Skeletal muscle tissue (tissue), 4 donors: ENCODE data around the gene FSTL3. TPM values are rescaled to one million over a fixed set of nuclear protein-coding genes. Genes with fewer than 3 reads are reported as not detected.

ENCODE experiments used
- H3K27ac ChIP-seq: one replicate; pipeline ENCODE4 v1.7.0; 2013; ENCODE audit warnings: mild to moderate bottlenecking, low read depth, low read length, inconsistent platforms
- H3K27me3 ChIP-seq, 3 donors: one replicate each; pipeline ENCODE4 v1.7.0; 2013; ENCODE audit warnings: low read length in 3 of 3; ENCODE audit not compliant: control insufficient read depth in 3 of 3, insufficient read depth in 3 of 3
- H3K36me3 ChIP-seq, 3 donors: one replicate each; pipeline ENCODE4 v1.7.0; 2013; ENCODE audit warnings: low read length in 3 of 3; ENCODE audit not compliant: control insufficient read depth in 3 of 3, insufficient read depth in 3 of 3
- H3K4me1 ChIP-seq, 3 donors: one replicate each; pipeline ENCODE4 v1.7.0; 2013; ENCODE audit warnings: low read length in 3 of 3, mild to moderate bottlenecking in 3 of 3; ENCODE audit not compliant: control insufficient read depth in 3 of 3, insufficient read depth in 3 of 3
- H3K4me3 ChIP-seq, 3 donors: one replicate each; pipeline ENCODE4 v1.7.0; 2013; ENCODE audit warnings: low read length in 3 of 3
- H3K9ac ChIP-seq, 3 donors: one replicate each; pipeline ENCODE4 v1.7.0; 2013; ENCODE audit warnings: low read length in 3 of 3, mild to moderate bottlenecking in 3 of 3, moderate library complexity in 2 of 3, low read depth in 1 of 3
- H3K9me3 ChIP-seq, 3 donors: one replicate each; pipeline ENCODE4 v1.7.0; 2013; ENCODE audit warnings: low read length in 3 of 3; ENCODE audit not compliant: control insufficient read depth in 3 of 3
- total RNA-seq: library from RNA; depleted of rRNA; stranded (reverse); fragments of >200 nt; gene quantifications from one replicate; pipeline ENCODE4 v1.2.3, GENCODE V29; 2014
- donor health status: Osteomylitis.

Gene FSTL3
- total RNA-seq, 1 donor from 2014 or later, result 7.3 TPM

GRCh38 chr19:681029-682019 lies 5.1 kb downstream of the FSTL3 start:
- peak overlapping the region in 2 of 3 donors; percentile 63 to 77 for H3K4me3 ChIP-seq
- peaks cover 4 to 5% (median 4%) of the 10 kb centered on the region in 3 donors for H3K27me3 ChIP-seq
- peaks cover 10 to 24% (median 19%) of the 10 kb centered on the region in 3 donors for H3K4me1 ChIP-seq
- H3K9me3 ChIP-seq, result no peaks in the 10 kb centered on the region
- peak overlapping the region in 1 of 3 donors; percentile 39 for H3K9ac ChIP-seq
- H3K27ac ChIP-seq, result peak overlapping the region; percentile 78
- no peaks in the 10 kb centered on the region for H3K36me3 ChIP-seq

GRCh38 chr19:682678-683320 lies 6.6 kb downstream of the FSTL3 start:
- Histone ChIP-seq H3K4me1 (peaks cover 8 to 14% (median 8%) of the 10 kb centered on the region in 3 donors), H3K4me3 (no peak overlapping the region)

GRCh38 chr19:685454-685931 lies 9.3 kb downstream of the FSTL3 start:
- Histone ChIP-seq H3K36me3 (no peaks in the 10 kb centered on the region), H3K4me3 (no peak overlapping the region), H3K9me3 (no peaks in the 10 kb centered on the region), H3K27ac (no peak overlapping the region), H3K4me1 (peaks cover 0 to 3% (median 0%) of the 10 kb centered on the region in 3 donors), H3K27me3 (peaks cover 0 to 7% (median 1%) of the 10 kb centered on the region in 3 donors), H3K9ac (no peak overlapping the region)

More at GRCh38 chr19:682678-683320, 6.6 kb downstream of the FSTL3 start:
- Histone ChIP-seq H3K27ac (no peak overlapping the region), H3K36me3 (no peaks in the 10 kb centered on the region), H3K9me3 (no peaks in the 10 kb centered on the region), H3K27me3 (no peaks in the 10 kb centered on the region), H3K9ac (no peak overlapping the region)

GRCh38 chr19:686589-687297 lies 10.6 kb downstream of the FSTL3 start:
- no peaks in the 10 kb centered on the region for H3K36me3 ChIP-seq
- peaks cover 0 to 7% (median 5%) of the 10 kb centered on the region in 3 donors for H3K27me3 ChIP-seq
- H3K4me3 ChIP-seq, result no peak overlapping the region
- H3K27ac ChIP-seq, result no peak overlapping the region
- H3K9me3 ChIP-seq, result no peaks in the 10 kb centered on the region
- no peaks in the 10 kb centered on the region for H3K4me1 ChIP-seq
- H3K9ac ChIP-seq, result no peak overlapping the region

GRCh38 chr19:687569-688166 lies 11.5 kb downstream of the FSTL3 start:
- no peak overlapping the region for H3K27ac ChIP-seq
- H3K27me3 ChIP-seq, result peaks cover 0 to 7% (median 5%) of the 10 kb centered on the region in 3 donors
- no peak overlapping the region for H3K4me3 ChIP-seq
- H3K36me3 ChIP-seq, result no peaks in the 10 kb centered on the region
- H3K4me1 ChIP-seq, result no peaks in the 10 kb centered on the region
- no peaks in the 10 kb centered on the region for H3K9me3 ChIP-seq
- no peak overlapping the region for H3K9ac ChIP-seq

- H3K9ac ChIP-seq, result no peak overlapping the region
- H3K4me3 ChIP-seq, result no peak overlapping the region
- H3K27me3 ChIP-seq, result peaks cover 0 to 7% (median 5%) of the 10 kb centered on the region in 3 donors
- H3K9me3 ChIP-seq, result no peaks in the 10 kb centered on the region
- no peak overlapping the region for H3K27ac ChIP-seq
- no peaks in the 10 kb centered on the region for H3K4me1 ChIP-seq
- no peaks in the 10 kb centered on the region for H3K36me3 ChIP-seq
These were observed 12.0 kb downstream of the FSTL3 start for GRCh38 chr19:688214-688613.

GRCh38 chr19:688992-689391 lies 12.8 kb downstream of the FSTL3 start:
- Histone ChIP-seq H3K36me3 (no peaks in the 10 kb centered on the region), H3K27me3 (peaks cover 0 to 7% (median 5%) of the 10 kb centered on the region in 3 donors), H3K4me1 (no peaks in the 10 kb centered on the region), H3K9ac (no peak overlapping the region), H3K9me3 (no peaks in the 10 kb centered on the region), H3K4me3 (no peak overlapping the region), H3K27ac (no peak overlapping the region)

GRCh38 chr19:690203-690602 lies 14.0 kb downstream of the FSTL3 start:
- Histone ChIP-seq H3K27me3 (peaks cover 4 to 13% (median 5%) of the 10 kb centered on the region in 3 donors), H3K4me3 (no peak overlapping the region), H3K36me3 (no peaks in the 10 kb centered on the region), H3K9me3 (no peaks in the 10 kb centered on the region), H3K4me1 (no peaks in the 10 kb centered on the region), H3K27ac (no peak overlapping the region), H3K9ac (no peak overlapping the region)
